GM11168 (cell line): ENCODE results near the gene NPTX1.

Experiments
- in situ Hi-C: fragments of 300-500 bp; cut with MboI; formaldehyde crosslinking; loops from one replicate; pipeline ENCODE4 v1.12.0; 2022; ENCODE audit warnings: low sequenced_read_pairs; ENCODE audit not compliant: unreplicated experiment

The NPTX1 gene

GRCh38 chr17:80504686-80505413 is 28.4 kb upstream of the NPTX1 start:
- in situ Hi-C loops, result no loop called here

- in situ Hi-C loops, result no loop called here
These were observed 27.5 kb upstream of the NPTX1 start for GRCh38 chr17:80503921-80504320.

GRCh38 chr17:80503031-80503430 is 26.6 kb upstream of the NPTX1 start:
- in situ Hi-C loops, result no loop called here

DNA sequence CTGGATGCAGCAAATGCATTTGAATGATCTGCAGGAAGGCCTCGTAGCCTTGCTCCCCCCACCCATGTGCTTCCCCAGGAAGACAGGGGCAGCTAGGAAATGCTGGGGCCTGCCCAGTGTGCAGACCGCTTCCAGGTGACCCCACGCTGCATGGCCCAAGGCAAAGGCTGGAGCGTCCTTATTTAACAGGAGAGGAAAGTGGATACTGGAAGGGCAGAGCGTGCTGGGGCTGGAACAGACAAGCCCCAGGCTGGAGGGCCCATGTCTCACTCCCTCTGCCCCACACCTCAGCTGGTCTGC is 26.1 kb upstream of the NPTX1 start:
- in situ Hi-C loops, result no loop called here

DNA sequence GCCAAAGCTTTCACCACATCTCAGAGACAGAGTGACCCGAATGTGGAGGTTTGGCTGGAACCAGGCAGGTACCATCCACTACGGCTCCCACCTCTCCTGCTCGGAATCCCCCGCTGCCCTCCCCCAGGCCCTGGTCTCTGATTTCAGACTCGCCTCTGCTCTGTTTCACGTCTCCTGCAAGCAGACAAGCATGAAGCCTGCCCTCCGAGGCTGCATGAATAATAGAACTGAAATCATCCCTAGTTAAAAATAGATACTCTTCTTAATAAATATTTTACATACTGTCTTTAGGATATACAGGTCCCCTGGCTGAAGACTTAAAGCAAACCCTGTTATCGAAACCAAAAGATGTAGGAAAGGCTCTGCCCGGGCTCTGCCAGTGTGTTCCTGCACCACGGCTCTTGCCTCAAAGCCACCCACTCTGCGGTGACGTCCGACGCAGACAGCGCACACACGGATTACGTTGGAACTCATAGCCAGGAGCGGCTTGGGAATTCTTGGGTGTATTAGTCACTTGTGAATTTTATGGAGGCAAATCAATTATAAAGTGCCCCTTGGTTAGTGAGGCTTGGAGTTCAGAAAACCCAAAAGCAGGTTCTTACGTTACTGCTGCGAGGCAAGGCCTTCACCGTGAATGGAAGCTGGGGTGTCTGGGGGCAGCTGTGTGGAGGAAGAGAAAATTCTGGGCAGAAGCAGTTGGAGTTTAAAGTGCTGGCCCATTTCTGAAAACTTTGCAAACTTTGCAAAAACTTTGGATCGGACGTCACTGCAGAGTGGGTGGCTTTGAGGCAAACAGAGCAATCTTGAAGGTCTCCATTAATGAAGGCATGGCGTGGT is 25.6 kb upstream of the NPTX1 start:
- in situ Hi-C loops, result no loop called here

- in situ Hi-C loops, result no loop called here
These were observed 23.7 kb upstream of the NPTX1 start for GRCh38 chr17:80499961-80500665.

DNA sequence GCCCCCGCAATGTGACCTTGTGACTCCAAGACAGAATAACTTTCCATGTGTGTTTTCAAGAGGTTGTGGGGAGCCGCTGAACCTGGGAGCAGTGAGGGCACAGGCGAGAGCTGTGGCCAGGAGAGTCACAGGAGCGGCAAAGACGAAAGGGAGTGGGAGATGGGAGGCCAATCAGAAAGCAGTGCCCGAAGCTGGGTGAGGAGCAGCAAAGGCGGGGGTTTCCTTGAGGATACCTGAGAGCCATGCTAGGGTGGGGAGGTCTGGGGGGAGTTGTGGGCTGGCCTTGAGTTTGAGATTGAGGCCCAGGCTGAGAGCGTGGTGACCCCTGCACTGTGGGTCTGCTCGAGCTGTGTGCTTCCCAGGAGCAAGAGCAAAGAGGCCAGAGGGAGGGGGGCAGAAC is 23.2 kb upstream of the NPTX1 start:
- in situ Hi-C loops, result no loop called here

- in situ Hi-C loops, result no loop called here
These were observed 22.6 kb upstream of the NPTX1 start for GRCh38 chr17:80498920-80499410.

DNA sequence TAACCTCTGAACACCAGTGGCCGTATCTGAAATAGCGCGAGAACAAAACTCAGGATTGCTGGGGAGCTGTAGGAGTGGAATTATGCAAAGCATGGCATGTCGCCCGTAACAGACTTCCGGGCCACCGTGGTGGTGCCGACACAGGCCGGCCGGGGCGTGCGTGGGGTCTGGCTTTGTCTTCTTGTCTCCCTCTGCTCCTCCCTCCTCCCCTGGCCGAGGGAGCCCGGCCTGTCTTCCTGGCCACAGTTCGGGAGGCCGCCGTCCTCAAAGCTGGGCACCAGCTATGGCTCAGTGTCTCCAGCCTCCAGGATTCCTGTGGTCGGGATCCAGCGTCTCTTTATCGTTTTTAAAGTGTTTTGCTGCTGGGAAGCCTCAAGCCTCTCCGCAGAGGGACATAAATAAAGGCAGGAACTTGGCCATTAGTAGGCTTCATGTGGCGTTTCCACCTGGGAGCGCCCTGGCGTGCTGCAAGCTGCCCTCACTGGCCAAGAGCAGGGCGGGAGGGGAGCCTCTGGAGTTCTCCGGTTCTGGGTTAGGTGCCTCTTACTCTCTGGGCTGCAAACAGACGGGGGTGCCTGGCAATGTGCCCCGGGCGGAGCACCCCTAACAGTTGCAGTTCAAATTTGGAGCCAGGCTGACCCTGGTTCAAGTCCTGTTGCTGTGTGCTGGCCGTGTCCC is 22.0 kb upstream of the NPTX1 start:
- in situ Hi-C loops, result no loop called here

DNA sequence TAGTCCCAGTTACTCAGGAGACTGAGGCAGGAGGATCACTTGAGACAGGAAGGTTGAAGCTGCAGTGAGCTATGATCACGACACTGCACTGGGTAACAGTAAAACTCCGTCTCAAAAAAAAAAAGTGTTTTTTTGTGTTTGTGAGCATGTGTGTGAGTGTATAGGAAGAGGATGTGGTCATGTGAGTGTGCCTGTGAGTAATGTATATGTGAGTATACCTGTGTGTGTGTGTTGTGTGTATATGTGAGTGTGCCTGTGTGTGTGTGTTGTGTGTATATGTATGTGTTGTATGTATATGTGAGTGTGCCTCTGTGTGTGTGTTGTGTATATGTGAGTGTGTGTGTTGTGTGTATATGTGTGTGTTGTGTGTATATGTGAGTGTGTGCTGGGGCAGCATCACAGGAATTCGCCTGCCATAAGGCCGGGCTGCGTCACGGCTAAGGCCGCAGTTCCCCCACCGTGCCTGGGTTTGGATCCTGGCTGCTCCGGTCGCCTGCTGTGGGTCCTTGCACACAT is 21.4 kb upstream of the NPTX1 start:
- in situ Hi-C loops, result no loop called here

- in situ Hi-C loops, result no loop called here
These were observed 18.1 kb upstream of the NPTX1 start for GRCh38 chr17:80494547-80494946.

GRCh38 chr17:80492343-80493136 is 16.1 kb upstream of the NPTX1 start:
- in situ Hi-C loops, result no loop called here

GRCh38 chr17:80491478-80492342 is 15.3 kb upstream of the NPTX1 start:
- in situ Hi-C loops, result no loop called here

- in situ Hi-C loops, result no loop called here
These were observed 11.1 kb upstream of the NPTX1 start for GRCh38 chr17:80487511-80487910.

GRCh38 chr17:80486692-80487091 is 10.3 kb upstream of the NPTX1 start:
- in situ Hi-C loops, result no loop called here

- in situ Hi-C loops, result no loop called here
These were observed 9.4 kb upstream of the NPTX1 start for GRCh38 chr17:80485846-80486245.

DNA sequence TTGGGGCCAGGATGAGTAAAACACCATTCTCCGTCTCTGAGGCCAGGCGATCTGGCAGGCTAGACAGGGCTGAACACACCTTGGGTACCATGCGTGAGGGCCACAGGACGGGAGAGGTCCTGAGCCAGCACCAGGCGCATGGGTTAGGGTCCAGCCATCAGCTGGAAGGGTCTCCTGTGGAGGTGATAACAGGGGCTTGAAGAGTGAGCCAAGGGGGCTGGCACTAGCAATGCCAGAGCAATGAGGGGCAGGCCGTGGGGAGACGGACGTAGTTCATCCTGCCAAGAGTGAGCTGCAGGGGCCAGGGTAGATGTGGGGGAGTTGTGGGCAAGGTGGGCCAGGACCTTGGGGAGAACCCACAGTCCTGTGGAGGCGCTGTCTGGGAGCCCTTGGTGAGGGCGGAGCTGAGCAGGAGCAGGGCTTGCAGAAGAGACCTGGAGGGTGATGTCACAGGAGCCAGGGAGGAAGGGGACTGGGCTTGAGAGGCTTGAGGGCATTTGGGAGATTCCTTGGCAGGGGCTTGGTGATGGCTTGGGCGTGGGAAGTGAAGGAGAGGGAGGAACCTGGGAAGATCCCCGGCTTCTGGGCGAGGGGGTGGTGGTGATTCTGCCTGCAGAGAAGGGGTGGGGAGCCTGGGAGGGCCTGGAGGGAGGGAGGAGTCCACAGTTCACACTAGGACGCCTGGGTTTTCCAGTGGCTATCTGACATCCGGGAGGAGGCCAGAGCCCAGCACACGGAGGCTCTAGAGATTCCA is 6.3 kb upstream of the NPTX1 start:
- in situ Hi-C loops, result no loop called here

DNA sequence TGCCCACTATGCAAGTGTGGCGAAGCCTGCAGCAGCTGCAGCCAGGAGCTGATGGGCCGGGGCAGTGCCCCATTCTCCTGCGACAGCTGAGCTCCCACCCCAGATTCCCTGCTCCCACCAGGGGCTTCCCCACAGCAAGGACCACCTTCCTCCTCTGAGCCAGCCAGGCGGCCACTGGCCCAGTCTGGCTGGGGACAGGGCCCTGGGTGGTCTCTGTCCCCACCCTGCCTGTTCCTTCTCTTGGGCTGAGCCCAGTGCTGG is 5.6 kb upstream of the NPTX1 start:
- in situ Hi-C loops, result no loop called here
